HEK293 (cell line): ENCODE measurements around the gene DOK3.
A peak's percentile ranks its signal among the peaks of the same experiment; 100 is the strongest.

Experiments
- BCL11A ChIP-seq: fragments of 450-650 bp; formaldehyde crosslinking; IDR thresholded peaks from 2 replicates; pipeline ENCODE4 v1.5.1; 2016; ENCODE audit warnings: low read depth, missing biosample characterization, missing genetic modification characterization
- BCL6B ChIP-seq: fragments of 450-650 bp; formaldehyde crosslinking; IDR thresholded peaks from 2 replicates; pipeline ENCODE4 v1.5.1; 2017; ENCODE audit warnings: missing biosample characterization, missing genetic modification characterization
- GLIS1 ChIP-seq: fragments of 450-650 bp; formaldehyde crosslinking; IDR thresholded peaks from 2 replicates; pipeline ENCODE4 v1.5.1; 2016; ENCODE audit warnings: missing biosample characterization, missing genetic modification characterization
- INSM2 ChIP-seq: fragments of 450-650 bp; formaldehyde crosslinking; IDR thresholded peaks from 2 replicates; pipeline ENCODE4 v1.5.1; 2016; ENCODE audit warnings: missing biosample characterization, missing genetic modification characterization
- MEIS1 ChIP-seq: sonication (generic); formaldehyde crosslinking; IDR thresholded peaks from 2 replicates; pipeline ENCODE4 v1.8.1; 2022; ENCODE audit warnings: missing genetic modification reagents, mild to moderate bottlenecking, borderline replicate concordance
- PRDM10 ChIP-seq: fragments of 450-650 bp; formaldehyde crosslinking; IDR thresholded peaks from 2 replicates; pipeline ENCODE4 v1.5.1; 2016; ENCODE audit warnings: missing biosample characterization, missing genetic modification characterization
- SCRT1 ChIP-seq: fragments of 450-650 bp; formaldehyde crosslinking; IDR thresholded peaks from 2 replicates; pipeline ENCODE4 v1.5.1; 2016; ENCODE audit warnings: missing biosample characterization, missing genetic modification characterization, borderline replicate concordance
- SCRT2 ChIP-seq: fragments of 450-650 bp; formaldehyde crosslinking; IDR thresholded peaks from 2 replicates; pipeline ENCODE4 v1.5.1; 2016; ENCODE audit warnings: missing biosample characterization, missing genetic modification characterization
- ZBTB17 ChIP-seq: fragments of 450-650 bp; formaldehyde crosslinking; IDR thresholded peaks from 2 replicates; pipeline ENCODE4 v1.5.1; 2016; ENCODE audit warnings: missing biosample characterization, missing genetic modification characterization
- ZFHX2 ChIP-seq: fragments of 450-650 bp; formaldehyde crosslinking; conservative IDR thresholded peaks from 2 replicates; pipeline ENCODE4 v1.5.1; 2016; ENCODE audit warnings: missing biosample characterization, missing genetic modification characterization
- ZIC2 ChIP-seq: fragments of 450-650 bp; formaldehyde crosslinking; IDR thresholded peaks from 2 replicates; pipeline ENCODE4 v1.5.1; 2016; ENCODE audit warnings: missing biosample characterization, missing genetic modification characterization
- ZNF132 ChIP-seq: fragments of 450-650 bp; formaldehyde crosslinking; IDR thresholded peaks from 2 replicates; pipeline ENCODE4 v1.5.1; 2017; ENCODE audit warnings: missing biosample characterization, missing genetic modification characterization, borderline replicate concordance
- ZNF148 ChIP-seq: fragments of 450-650 bp; formaldehyde crosslinking; IDR thresholded peaks from 2 replicates; pipeline ENCODE4 v1.5.0; 2017; ENCODE audit warnings: missing biosample characterization, missing genetic modification characterization, borderline replicate concordance
- ZNF175 ChIP-seq: fragments of 450-650 bp; formaldehyde crosslinking; IDR thresholded peaks from 2 replicates; pipeline ENCODE4 v1.5.1; 2016; ENCODE audit warnings: missing biosample characterization, missing genetic modification characterization
- ZNF423 ChIP-seq: fragments of 450-650 bp; formaldehyde crosslinking; IDR thresholded peaks from 2 replicates; pipeline ENCODE4 v1.5.1; 2016; ENCODE audit warnings: missing biosample characterization, missing genetic modification characterization
- ZNF488 ChIP-seq: fragments of 450-650 bp; formaldehyde crosslinking; IDR thresholded peaks from 2 replicates; pipeline ENCODE4 v1.5.1; 2016; ENCODE audit warnings: missing biosample characterization, missing genetic modification characterization
- ZNF510 ChIP-seq: fragments of 450-650 bp; formaldehyde crosslinking; IDR thresholded peaks from 2 replicates; pipeline ENCODE4 v1.5.1; 2018; ENCODE audit warnings: mild to moderate bottlenecking, missing genetic modification characterization, missing biosample characterization; ENCODE audit not compliant: insufficient replicate concordance
- ZNF548 ChIP-seq: fragments of 450-650 bp; formaldehyde crosslinking; IDR thresholded peaks from 2 replicates; pipeline ENCODE4 v1.5.1; 2016; ENCODE audit warnings: missing biosample characterization, missing genetic modification characterization
- ZNF658 ChIP-seq: fragments of 450-650 bp; formaldehyde crosslinking; IDR thresholded peaks from 2 replicates; pipeline ENCODE4; 2016; ENCODE audit warnings: missing biosample characterization, missing genetic modification characterization
- ZNF692 ChIP-seq: fragments of 450-650 bp; formaldehyde crosslinking; IDR thresholded peaks from 2 replicates; pipeline ENCODE4 v1.5.1; 2016; ENCODE audit warnings: missing biosample characterization, missing genetic modification characterization
- ZNF76 ChIP-seq: fragments of 450-650 bp; formaldehyde crosslinking; IDR thresholded peaks from 2 replicates; pipeline ENCODE4; 2016; ENCODE audit warnings: low read depth, missing biosample characterization, missing genetic modification characterization, borderline replicate concordance
- ZNF785 ChIP-seq: fragments of 450-650 bp; formaldehyde crosslinking; IDR thresholded peaks from 2 replicates; pipeline ENCODE4 v1.5.1; 2016; ENCODE audit warnings: missing biosample characterization, missing genetic modification characterization
- ZNF843 ChIP-seq: fragments of 450-650 bp; formaldehyde crosslinking; IDR thresholded peaks from 2 replicates; pipeline ENCODE4 v1.5.1; 2016; ENCODE audit warnings: missing biosample characterization, missing genetic modification characterization
- ZSCAN5A ChIP-seq: fragments of 450-650 bp; formaldehyde crosslinking; IDR thresholded peaks from 2 replicates; pipeline ENCODE4 v1.5.1; 2016; ENCODE audit warnings: missing biosample characterization, missing genetic modification characterization
- TF ChIP-seq, protein P1 (sequence below): fragments of 450-650 bp; formaldehyde crosslinking; IDR thresholded peaks from 2 replicates; pipeline ENCODE4 v1.5.1; 2016; ENCODE audit warnings: missing biosample characterization, missing genetic modification characterization

The DOK3 gene

GRCh38 chr5:177553671-177554429, 44.2 kb upstream of the DOK3 start (continued):
- no peak for TF ChIP-seq ZNF423 (tag by site-specific recombination)
- no peak for TF ChIP-seq ZNF175
- no peak for TF ChIP-seq ZNF488 (tag by site-specific recombination)
- TF ChIP-seq, protein P1, sequence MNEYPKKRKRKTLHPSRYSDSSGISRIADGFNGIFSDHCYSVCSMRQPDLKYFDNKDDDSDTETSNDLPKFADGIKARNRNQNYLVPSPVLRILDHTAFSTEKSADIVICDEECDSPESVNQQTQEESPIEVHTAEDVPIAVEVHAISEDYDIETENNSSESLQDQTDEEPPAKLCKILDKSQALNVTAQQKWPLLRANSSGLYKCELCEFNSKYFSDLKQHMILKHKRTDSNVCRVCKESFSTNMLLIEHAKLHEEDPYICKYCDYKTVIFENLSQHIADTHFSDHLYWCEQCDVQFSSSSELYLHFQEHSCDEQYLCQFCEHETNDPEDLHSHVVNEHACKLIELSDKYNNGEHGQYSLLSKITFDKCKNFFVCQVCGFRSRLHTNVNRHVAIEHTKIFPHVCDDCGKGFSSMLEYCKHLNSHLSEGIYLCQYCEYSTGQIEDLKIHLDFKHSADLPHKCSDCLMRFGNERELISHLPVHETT (tag by site-specific recombination), result no peak
- no peak for TF ChIP-seq INSM2 (tag by site-specific recombination)
- peak; percentile 50 for TF ChIP-seq ZIC2 (tag by site-specific recombination)
- TF ChIP-seq ZFHX2 (tag by site-specific recombination), result peak; percentile 78
- no peak for TF ChIP-seq ZNF510 (tag by site-specific recombination)
- no peak for TF ChIP-seq ZNF548 (tag by site-specific recombination)
- no peak for TF ChIP-seq SCRT2 (tag by site-specific recombination)
- TF ChIP-seq ZBTB17 (tag by site-specific recombination), result peak; percentile 30
- TF ChIP-seq SCRT1 (tag by site-specific recombination), result no peak
- peak; percentile 35 for TF ChIP-seq PRDM10 (tag by site-specific recombination)
- no peak for TF ChIP-seq ZNF76 (tag by site-specific recombination)
- no peak for TF ChIP-seq ZNF148 (tag by site-specific recombination)
- peak; percentile 88 for TF ChIP-seq GLIS1 (tag by site-specific recombination)
- no peak for TF ChIP-seq ZNF658 (tag by site-specific recombination)
- peak; percentile 81 for TF ChIP-seq ZNF692 (tag by site-specific recombination)
- TF ChIP-seq ZNF132 (tag by site-specific recombination), result no peak
- TF ChIP-seq ZNF785 (tag by site-specific recombination), result no peak
- 0 out of 2 replicates have a peak, but pooled peaks have one; percentile 35 for TF ChIP-seq MEIS1 (CRISPR knock-in tag)
- no peak for TF ChIP-seq BCL11A
- TF ChIP-seq BCL6B (tag by site-specific recombination), result no peak
- TF ChIP-seq ZSCAN5A (tag by site-specific recombination), result no peak
- no peak for TF ChIP-seq ZNF843
